OCI-LY7 (cell line): Measurements from ENCODE around the gene HPSE2. TPM values are rescaled to one million over a fixed set of nuclear protein-coding genes. Genes with fewer than 3 reads are reported as not detected.

ENCODE experiments used
- BruUV-seq: library from RNA; stranded (reverse); fragments of 400-500 nt; replicated peaks from 2 replicates; lab custom pipeline; 2021; lab: Mats Ljungman, UMichigan
- CTCF ChIA-PET: fragments of 300-600 bp; sonication (Branson Sonifier 250); formaldehyde crosslinking; loops from one replicate; lab custom pipeline; 2022; ENCODE audit warnings: antibody characterized with exemption; ENCODE audit not compliant: unreplicated experiment; lab: Charles Lee
- POLR2A ChIA-PET: fragments of 300-600 bp; sonication (Branson Sonifier 250); formaldehyde crosslinking; loops from one replicate; lab custom pipeline; 2022; ENCODE audit warnings: antibody characterized with exemption; lab: Charles Lee
- DNase-seq: peaks from one replicate; pipeline ENCODE4 v3.0.0-alpha.2; 2015; ENCODE audit warnings: low spot score
- H2AFZ ChIP-seq: fragments of 200-600 bp; sonication (generic), shearing (Covaris generic); 2 replicates; pipeline ENCODE4 v1.6.1; 2014; ENCODE audit warnings: mild to moderate bottlenecking, antibody characterized with exemption, low read length, moderate library complexity
- H3K27ac ChIP-seq: fragments of 200-600 bp; sonication (generic); 2 replicates; pipeline ENCODE4 v1.5.1; 2014; ENCODE audit warnings: mixed run types, low read depth, mild to moderate bottlenecking, moderate library complexity, low read length, inconsistent platforms; ENCODE audit not compliant: poor library complexity, severe bottlenecking
- H3K36me3 ChIP-seq: fragments of 200-600 bp; sonication (generic); 2 replicates; pipeline ENCODE4 v1.6.1; 2014; ENCODE audit warnings: mild to moderate bottlenecking, antibody characterized with exemption, low read length, moderate library complexity, mixed read lengths; ENCODE audit not compliant: insufficient read depth
- H3K4me1 ChIP-seq: fragments of 200-600 bp; sonication (generic); 2 replicates; pipeline ENCODE4 v1.5.1; 2014; ENCODE audit warnings: mild to moderate bottlenecking, low read length; ENCODE audit not compliant: insufficient read depth, poor library complexity, severe bottlenecking
- H3K4me2 ChIP-seq: fragments of 200-600 bp; sonication (generic); 2 replicates; pipeline ENCODE4 v1.6.1; 2014; ENCODE audit warnings: mild to moderate bottlenecking, low read length
- H3K4me3 ChIP-seq: fragments of 200-600 bp; sonication (generic); 2 replicates; pipeline ENCODE4 v1.5.1; 2014; ENCODE audit warnings: mild to moderate bottlenecking, low read depth, low read length; ENCODE audit not compliant: poor library complexity, severe bottlenecking
- H3K79me2 ChIP-seq: fragments of 200-600 bp; sonication (generic); 2 replicates; pipeline ENCODE4 v1.6.1; 2016; ENCODE audit warnings: low read depth, mild to moderate bottlenecking, low read length, moderate library complexity, mixed read lengths; ENCODE audit not compliant: insufficient read depth
- H3K9me2 ChIP-seq: fragments of 200-600 bp; sonication (generic); 2 replicates; pipeline ENCODE4 v1.6.1; 2016; ENCODE audit warnings: mild to moderate bottlenecking, low read length, mixed read lengths; ENCODE audit not compliant: insufficient read depth
- H3K9me3 ChIP-seq: fragments of 200-600 bp; sonication (generic); 2 replicates; pipeline ENCODE4 v1.6.1; 2014; ENCODE audit warnings: mild to moderate bottlenecking, mixed run types, low read length, mixed read lengths
- H4K20me1 ChIP-seq: fragments of 200-600 bp; sonication (generic); 2 replicates; pipeline ENCODE4 v1.6.1; 2014; ENCODE audit warnings: mild to moderate bottlenecking, antibody characterized with exemption, low read length, moderate library complexity, mixed read lengths; ENCODE audit not compliant: insufficient read depth
- CTCF ChIP-seq: fragments of 200-600 bp; sonication (generic); conservative IDR thresholded peaks from 2 replicates; pipeline ENCODE4 v1.5.1; 2014; ENCODE audit warnings: mild to moderate bottlenecking, antibody characterized with exemption, low read length, moderate library complexity, mixed read lengths
- EZH2phosphoT487 ChIP-seq: fragments of 200-600 bp; sonication (generic); IDR thresholded peaks from 2 replicates; pipeline ENCODE4 v1.6.1; 2018; ENCODE audit warnings: low read depth, borderline replicate concordance, mild to moderate bottlenecking, mixed run types, antibody characterized with exemption, low read length, moderate library complexity, mixed read lengths
- intact Hi-C: fragments of 100-400 bp; cut with micrococcal nuclease; formaldehyde crosslinking; loops from one replicate; pipeline ENCODE4 v1.10.0; 2022; ENCODE audit not compliant: unreplicated experiment
- total RNA-seq, 2 experiments: library from RNA; depleted of rRNA in 1 of 2; stranded (reverse); fragments of >200 nt in 1 of 2; shearing (Covaris generic) in 1 of 2; gene quantifications; 2 replicates each; pipeline ENCODE4 v1.2.3, GENCODE V29; 2014 to 2022

HPSE2 gene
- total RNA-seq, 2 experiments from 2014 or later: not detected

- intact Hi-C loops: no loop called here
- TF ChIP-seq EZH2phosphoT487 (no peak), CTCF (no peak)
- no peak overlapping the region for H3K4me2 ChIP-seq
Measured at GRCh38 chr10:99007457-99007856, 228.2 kb downstream of the HPSE2 start.

GRCh38 chr10:99005254-99005653 lies 230.4 kb downstream of the HPSE2 start:
- CTCF ChIA-PET: no interaction called here
- Histone ChIP-seq H4K20me1 (no peaks in the 10 kb centered on the region), H3K36me3 (no peaks in the 10 kb centered on the region), H3K9me3 (peaks cover 13% of the 10 kb centered on the region; the same call in 1 of the 2 replicates), H3K4me2 (no peak overlapping the region), H2AFZ (no peak overlapping the region), H3K79me2 (no peaks in the 10 kb centered on the region), H3K4me1 (no peaks in the 10 kb centered on the region), H3K27ac (no peak overlapping the region), H3K4me3 (no peak overlapping the region), H3K9me2 (no peaks in the 10 kb centered on the region)
- POLR2A ChIA-PET: no interaction called here
- no TSS peak for BruUV-seq
- no peak for TF ChIP-seq EZH2phosphoT487
- TF ChIP-seq CTCF: no peak
- intact Hi-C loops: no loop called here
- DNase-seq: no peak

More at GRCh38 chr10:99007457-99007856, 228.2 kb downstream of the HPSE2 start:
- no peak overlapping the region for H3K4me3 ChIP-seq
- no peaks in the 10 kb centered on the region for H3K79me2 ChIP-seq
- BruUV-seq: no TSS peak
- H3K9me2 ChIP-seq: no peaks in the 10 kb centered on the region; the same call in 1 of the 2 replicates
- no peak overlapping the region for H3K27ac ChIP-seq
- H3K36me3 ChIP-seq: no peaks in the 10 kb centered on the region
- no peaks in the 10 kb centered on the region for H3K4me1 ChIP-seq
- no peak for DNase-seq
- no peak overlapping the region for H2AFZ ChIP-seq
- ChIA-PET POLR2A (no interaction called here), CTCF (no interaction called here)
- peaks cover 13% of the 10 kb centered on the region; the same call in 1 of the 2 replicates for H3K9me3 ChIP-seq
- H4K20me1 ChIP-seq: no peaks in the 10 kb centered on the region

- Histone ChIP-seq H3K4me3 (no peak overlapping the region), H3K4me2 (no peak overlapping the region), H3K9me2 (no peaks in the 10 kb centered on the region), H2AFZ (no peak overlapping the region), H4K20me1 (no peaks in the 10 kb centered on the region), H3K9me3 (peaks cover 13% of the 10 kb centered on the region; the same call in 1 of the 2 replicates), H3K79me2 (no peaks in the 10 kb centered on the region), H3K36me3 (no peaks in the 10 kb centered on the region), H3K4me1 (no peaks in the 10 kb centered on the region), H3K27ac (no peak overlapping the region)
- no peak for DNase-seq
- no TSS peak for BruUV-seq
- TF ChIP-seq EZH2phosphoT487 (no peak), CTCF (no peak)
- intact Hi-C loops: no loop called here
- POLR2A ChIA-PET: interaction anchor here (0.5 kb wide), 1 partner anchor 113 kb away, joined by 3 read pairs; no protein-coding TSS in a partner anchor
- CTCF ChIA-PET: no interaction called here
Measured at GRCh38 chr10:99004738-99005137, 230.9 kb downstream of the HPSE2 start.
